HCT116 (cell line): Measurements from ENCODE around the gene LAMC3. TPM values are rescaled to one million over a fixed set of nuclear protein-coding genes. Genes with fewer than 3 reads are reported as not detected.

Source experiments
- ATAC-seq: fragments of 200-7000 bp; cut with Tn5 transposase; 2 replicates; pipeline ENCODE4 v1.9.1; 2020; ENCODE audit warnings: mild to moderate bottlenecking, moderate library complexity
- BruUV-seq: library from RNA; stranded (reverse); fragments of 400-500 nt; replicated peaks from 2 replicates; lab custom pipeline; 2021; lab: Mats Ljungman, UMichigan
- CTCF ChIA-PET: fragments of 300-600 bp; sonication (Branson Sonifier 250); formaldehyde crosslinking; loops from one replicate; lab custom pipeline; 2021; ENCODE audit warnings: antibody characterized with exemption; lab: Charles Lee
- POLR2A ChIA-PET: fragments of 300-600, 350-600 bp; sonication (Branson Sonifier 250); formaldehyde crosslinking; loops from one replicate; lab custom pipeline; 2021; ENCODE audit warnings: antibody characterized with exemption; lab: Charles Lee
- RAD21 ChIA-PET, 2 experiments: fragments of 300-600 bp; sonication (Branson Sonifier 250); formaldehyde crosslinking; loops; one replicate each; lab custom pipeline; 2023; ENCODE audit warnings: low total read pairs in 2 of 2; ENCODE audit not compliant: uncharacterized antibody in 2 of 2, unreplicated experiment in 2 of 2, low non-redundant PET in 1 of 2; lab: Charles Lee
- DNase-seq: peaks from one replicate; pipeline ENCODE4 v3.0.0-alpha.2; 2010; ENCODE audit warnings: low read depth, low spot score
- H2AFZ ChIP-seq: fragments of 200-600 bp; shearing (Covaris generic), sonication (generic); 2 replicates; pipeline ENCODE4 v1.6.1; 2017; ENCODE audit warnings: low read depth, mixed run types, mixed read lengths, antibody characterized with exemption, low read length; ENCODE audit not compliant: poor library complexity, severe bottlenecking
- H3K27ac ChIP-seq: 2 replicates; pipeline ENCODE4 v1.5.1; 2012; ENCODE audit warnings: low read depth, low read length
- H3K27me3 ChIP-seq: fragments of 200-600 bp; sonication (generic); 2 replicates; pipeline ENCODE4 v1.6.1; 2016; ENCODE audit warnings: mixed run types, low read length, mixed read lengths; ENCODE audit not compliant: insufficient read depth
- H3K36me3 ChIP-seq, 2 experiments: fragments of 200-500 bp in 1 of 2; fragments of 200-600 bp in 1 of 2; sonication (Bioruptor generic) in 1 of 2; sonication (generic) in 1 of 2; 2 replicates each; pipeline versions ENCODE4 v1.5.1 to v1.6.1; 2014 to 2016; ENCODE audit warnings: low read length in 2 of 2, inconsistent platforms in 1 of 2, mixed read lengths in 1 of 2, mixed run types in 1 of 2; ENCODE audit not compliant: insufficient read depth in 2 of 2, control insufficient read depth in 1 of 2
- H3K4me1 ChIP-seq, 2 experiments: fragments of 200-600 bp in 1 of 2; sonication (generic) in 1 of 2; 2 replicates each; pipeline versions ENCODE4 v1.5.1 to v1.6.1; 2012 to 2017; ENCODE audit warnings: low read length in 2 of 2, inconsistent platforms in 1 of 2, mild to moderate bottlenecking in 1 of 2, mixed read lengths in 1 of 2, mixed run types in 1 of 2, moderate library complexity in 1 of 2; ENCODE audit not compliant: insufficient read depth in 2 of 2, control insufficient read depth in 1 of 2
- H3K4me2 ChIP-seq: fragments of 200-600 bp; sonication (generic); 2 replicates; pipeline ENCODE4 v1.6.1; 2017; ENCODE audit warnings: mixed run types, low read length, mixed read lengths
- H3K4me3 ChIP-seq, 2 experiments: fragments of 200-600 bp in 1 of 2; sonication (generic) in 1 of 2; replicated peaks in 1 of 2; 2 replicates each; pipeline ENCODE4 v1.5.1; 2011 to 2016; ENCODE audit warnings: low read length in 2 of 2, control low read depth in 1 of 2, low read depth in 1 of 2, mild to moderate bottlenecking in 1 of 2, mixed read lengths in 1 of 2, mixed run types in 1 of 2
- H3K79me2 ChIP-seq: fragments of 200-600 bp; sonication (generic); 2 replicates; pipeline ENCODE4 v1.6.1; 2017; ENCODE audit warnings: mild to moderate bottlenecking, mixed run types, low read length, moderate library complexity, mixed read lengths; ENCODE audit not compliant: insufficient read depth
- H3K9ac ChIP-seq: fragments of 200-600 bp; sonication (generic); 2 replicates; pipeline ENCODE4 v1.6.1; 2016; ENCODE audit warnings: low read length, mixed read lengths
- H3K9me2 ChIP-seq: fragments of 200-600 bp; sonication (generic), shearing (Covaris generic); 2 replicates; pipeline ENCODE4 v1.6.1; 2017; ENCODE audit warnings: mixed run types, mild to moderate bottlenecking, moderate library complexity; ENCODE audit not compliant: insufficient read depth
- H3K9me3 ChIP-seq, 2 experiments: fragments of 200-500 bp in 1 of 2; fragments of 200-600 bp in 1 of 2; sonication (Bioruptor generic) in 1 of 2; sonication (generic) in 1 of 2; 2 replicates each; pipeline ENCODE4 v1.6.1; 2014 to 2017; ENCODE audit warnings: low read length in 2 of 2, mixed read lengths in 2 of 2, inconsistent platforms in 1 of 2, low read depth in 1 of 2, mild to moderate bottlenecking in 1 of 2, mixed run types in 1 of 2, moderate library complexity in 1 of 2; ENCODE audit not compliant: control insufficient read depth in 1 of 2, insufficient read depth in 1 of 2
- H4K20me1 ChIP-seq: fragments of 200-600 bp; sonication (generic), shearing (Covaris generic); 2 replicates; pipeline ENCODE4 v1.6.1; 2017; ENCODE audit warnings: mixed run types, mild to moderate bottlenecking, moderate library complexity; ENCODE audit not compliant: insufficient read depth
- EZH2phosphoT487 ChIP-seq: fragments of 200-600 bp; IDR thresholded peaks from 2 replicates; pipeline ENCODE4 v1.6.1; 2018; ENCODE audit warnings: antibody characterized with exemption, borderline replicate concordance
- intact Hi-C: fragments of 100-400 bp; cut with micrococcal nuclease; formaldehyde crosslinking; loops from 2 replicates; pipeline ENCODE4 v1.10.0; 2022
- total RNA-seq: library from RNA; stranded (reverse); gene quantifications from one replicate; pipeline ENCODE4 v1.2.1, GENCODE V29; 2021; ENCODE audit not compliant: unreplicated experiment
- TF ChIP-seq, protein P1 (sequence below): IDR thresholded peaks from 2 replicates; pipeline ENCODE4 v1.6.1; 2012
- TF ChIP-seq, protein P2 (sequence below): IDR thresholded peaks from 2 replicates; pipeline ENCODE4 v1.6.1; 2012

Gene LAMC3
- total RNA-seq, 1 experiment from 2014 or later, result 7.7 TPM

DNA sequence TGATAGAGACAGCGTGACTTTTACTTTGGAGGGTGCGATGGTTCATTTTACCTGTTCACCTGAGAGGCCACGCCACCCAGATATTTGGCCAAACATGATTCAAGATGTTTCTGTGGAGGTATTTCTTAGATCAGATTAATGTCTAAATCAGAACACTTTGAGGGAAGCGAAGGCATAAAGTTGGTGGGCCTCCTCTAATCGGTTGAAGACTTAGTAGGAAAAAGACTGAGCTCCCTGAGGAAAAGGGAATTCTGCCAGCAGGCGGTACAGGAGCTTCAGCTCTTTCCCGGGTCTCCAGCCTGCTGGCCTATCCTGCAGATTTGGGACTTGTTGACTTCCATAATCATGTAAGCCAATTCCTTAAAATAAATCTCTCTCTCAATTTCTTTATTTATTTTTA is 7.0 kb upstream of the LAMC3 start:
- POLR2A ChIA-PET, result no interaction called here
- no peak overlapping the region for H3K4me2 ChIP-seq
- H3K9me3 ChIP-seq, result no peaks in the 10 kb centered on the region
- H3K4me1 ChIP-seq, result no peaks in the 10 kb centered on the region
- H3K36me3 ChIP-seq, result no peaks in the 10 kb centered on the region
- CTCF ChIA-PET, result interaction anchor here (1.0 to 1.4 kb wide), 2 partner anchors 10 to 132 kb away, joined by 3 to 4 read pairs; no protein-coding TSS in a partner anchor
- no peak overlapping the region for H3K27ac ChIP-seq
- ATAC-seq (no peak), DNase-seq (no peak)
- intact Hi-C loops, result loop anchor here (10.0 kb wide), 1 partner anchor 217 kb away; no protein-coding TSS in a partner anchor
- no peak overlapping the region for H2AFZ ChIP-seq
- no peaks in the 10 kb centered on the region for H4K20me1 ChIP-seq
- TF ChIP-seq, protein P1, sequence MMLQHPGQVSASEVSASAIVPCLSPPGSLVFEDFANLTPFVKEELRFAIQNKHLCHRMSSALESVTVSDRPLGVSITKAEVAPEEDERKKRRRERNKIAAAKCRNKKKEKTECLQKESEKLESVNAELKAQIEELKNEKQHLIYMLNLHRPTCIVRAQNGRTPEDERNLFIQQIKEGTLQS, result no peak
- TF ChIP-seq EZH2phosphoT487, result no peak
- H3K9ac ChIP-seq, result no peak overlapping the region
- no peaks in the 10 kb centered on the region; the same call in 1 of the 2 replicates for H3K27me3 ChIP-seq
- BruUV-seq, result no TSS peak
- RAD21 ChIA-PET, result no interaction called here
- H3K79me2 ChIP-seq, result no peaks in the 10 kb centered on the region
- H3K4me3 ChIP-seq, result no peak overlapping the region
- H3K9me2 ChIP-seq, result no peaks in the 10 kb centered on the region

DNA sequence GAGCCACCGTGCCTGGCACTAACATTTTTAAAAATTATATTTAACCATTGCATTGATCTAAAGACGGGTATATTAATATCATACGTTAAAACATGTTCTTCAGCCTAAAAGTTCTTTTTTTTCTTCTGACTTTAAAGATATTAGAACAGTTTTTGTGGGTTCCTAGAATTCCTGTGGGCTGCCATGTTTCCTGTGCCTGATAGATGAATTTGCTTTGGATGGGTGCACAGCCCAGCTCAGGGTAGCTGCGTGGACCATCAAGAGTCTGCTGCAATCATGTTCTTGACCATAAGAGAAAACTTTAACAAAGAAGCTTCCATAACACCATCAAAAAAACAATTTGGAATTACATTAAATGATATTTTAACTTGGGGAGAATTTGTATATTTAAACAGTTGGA is 2.4 kb upstream of the LAMC3 start:
- H3K79me2 ChIP-seq, result no peaks in the 10 kb centered on the region
- H3K9me2 ChIP-seq, result no peaks in the 10 kb centered on the region
- CTCF ChIA-PET, result interaction anchor here (2.4 kb wide), 1 partner anchor 8 kb away, joined by 9 read pairs; no protein-coding TSS in a partner anchor
- no peak overlapping the region for H2AFZ ChIP-seq
- peaks cover 3 to 14% of the 10 kb centered on the region in 2 experiments for H3K4me1 ChIP-seq
- no peak overlapping the region for H3K27ac ChIP-seq
- no peaks in the 10 kb centered on the region for H4K20me1 ChIP-seq
- intact Hi-C loops, result loop anchor here (5.0 to 10.0 kb wide), 2 partner anchors 41 to 222 kb away; no protein-coding TSS in a partner anchor
- POLR2A ChIA-PET, result no interaction called here
- DNase-seq, result no peak
- RAD21 ChIA-PET, result no interaction called here
- H3K27me3 ChIP-seq, result no peaks in the 10 kb centered on the region
- ATAC-seq, result no peak
- no peaks in the 10 kb centered on the region for H3K9me3 ChIP-seq
- no peak overlapping the region for H3K9ac ChIP-seq
- no TSS peak for BruUV-seq
- TF ChIP-seq, protein P2, sequence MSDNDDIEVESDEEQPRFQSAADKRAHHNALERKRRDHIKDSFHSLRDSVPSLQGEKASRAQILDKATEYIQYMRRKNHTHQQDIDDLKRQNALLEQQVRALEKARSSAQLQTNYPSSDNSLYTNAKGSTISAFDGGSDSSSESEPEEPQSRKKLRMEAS, result no peak
- H3K4me2 ChIP-seq, result no peak overlapping the region
- no peak overlapping the region for H3K4me3 ChIP-seq
- H3K36me3 ChIP-seq, result no peaks in the 10 kb centered on the region
